Measurements from ENCODE around the gene GPR65.
A peak's percentile ranks its signal among the peaks of the same experiment; 100 is the strongest.
"Not testable (repeated sequence)": the region's sequence is repeated elsewhere in the genome, so short reads cannot be mapped to it uniquely, and the experiment has no call there.

GPR65 gene

DNA sequence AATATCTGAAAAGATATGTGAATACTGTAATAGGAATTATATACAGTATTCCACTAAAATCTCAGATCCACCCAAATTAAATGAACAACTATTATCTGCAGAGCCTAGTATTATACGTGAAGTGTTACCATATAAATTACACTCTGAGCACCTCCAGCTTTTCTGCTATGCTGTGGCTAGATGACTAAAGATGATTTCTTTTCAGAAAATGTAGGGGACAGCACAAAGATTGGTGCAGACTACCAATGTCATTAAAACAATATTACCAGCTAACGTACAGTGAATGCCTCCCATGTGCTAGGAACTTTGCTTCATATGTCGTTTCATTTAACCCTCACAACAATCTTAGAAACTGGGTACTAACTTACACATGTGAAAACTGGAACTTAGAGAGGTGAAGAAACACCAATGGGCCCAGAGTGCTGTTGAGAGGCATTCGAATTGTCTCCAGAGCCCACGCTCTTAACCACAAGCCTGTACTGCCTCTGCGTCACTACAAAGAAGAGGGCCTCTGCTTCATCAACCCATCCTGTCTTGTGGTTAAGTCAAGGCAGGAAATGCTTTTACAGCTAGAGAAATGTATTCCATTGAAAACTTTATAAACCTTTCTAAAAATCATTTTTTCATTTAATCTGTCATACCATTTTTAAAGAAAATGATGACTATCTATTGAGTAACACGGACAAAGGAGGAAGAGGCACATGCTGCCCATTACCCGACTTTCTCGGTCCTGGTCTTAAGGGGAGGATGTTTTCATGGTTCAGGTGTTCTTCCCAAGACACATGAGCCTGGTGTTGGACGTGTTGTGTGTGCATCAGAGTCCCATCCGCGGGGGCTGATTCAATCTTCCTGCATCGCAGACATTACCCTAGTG lies 1.3 kb downstream of the GPR65 start:
- peak; percentile 95 for DNase-seq

DNA sequence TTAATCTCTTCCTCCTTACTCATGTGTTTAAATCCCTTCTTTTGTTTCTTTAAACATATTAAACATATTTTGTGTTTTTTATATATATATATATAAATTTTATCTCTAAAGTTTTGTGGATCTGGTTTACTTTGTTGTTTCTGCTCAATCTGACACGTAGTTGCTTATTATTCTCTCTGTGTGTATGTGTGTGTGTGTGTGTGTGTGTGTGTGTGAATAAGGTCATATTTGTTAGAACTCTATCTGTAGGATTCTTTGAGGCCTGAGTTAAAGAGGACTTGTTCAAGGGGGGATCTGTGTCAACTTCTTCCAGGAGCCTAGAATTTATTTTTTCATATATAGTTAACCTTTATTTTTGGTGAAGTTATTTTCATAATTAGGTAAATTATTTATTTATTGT lies 2.7 kb downstream of the GPR65 start:
- DNase-seq = no peak

DNA sequence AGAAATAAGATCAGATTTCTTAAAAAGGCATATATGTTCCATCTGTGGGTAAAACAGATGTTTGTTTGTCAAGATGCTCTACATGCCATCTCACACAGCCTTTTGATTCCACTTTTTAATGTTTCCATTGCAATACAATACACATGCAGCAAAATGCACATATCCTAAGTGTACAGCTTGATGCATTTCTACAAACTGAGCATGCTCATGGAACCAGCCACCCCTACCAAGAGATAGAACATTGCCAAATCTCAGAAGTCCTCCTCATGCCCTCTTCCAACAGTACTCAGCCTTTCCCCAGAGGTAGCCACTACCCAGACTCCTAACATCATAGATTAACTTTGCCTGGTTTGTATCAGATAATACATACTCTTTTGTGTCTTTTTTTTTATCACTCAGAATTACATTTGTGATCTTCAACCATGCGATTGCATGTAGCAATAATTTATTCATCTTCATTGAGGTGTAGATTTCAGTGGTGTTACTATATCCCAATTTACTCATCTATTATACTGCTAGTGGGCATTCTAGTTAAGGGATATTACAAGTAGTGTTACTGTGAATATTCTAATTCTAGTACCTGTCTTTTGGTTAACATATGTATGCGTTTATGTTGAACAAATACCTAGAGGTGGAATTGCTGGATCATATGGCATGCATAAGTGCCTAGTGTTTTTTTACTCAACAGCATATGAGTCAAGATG lies 3.3 kb downstream of the GPR65 start:
- DNase-seq = no peak

DNA sequence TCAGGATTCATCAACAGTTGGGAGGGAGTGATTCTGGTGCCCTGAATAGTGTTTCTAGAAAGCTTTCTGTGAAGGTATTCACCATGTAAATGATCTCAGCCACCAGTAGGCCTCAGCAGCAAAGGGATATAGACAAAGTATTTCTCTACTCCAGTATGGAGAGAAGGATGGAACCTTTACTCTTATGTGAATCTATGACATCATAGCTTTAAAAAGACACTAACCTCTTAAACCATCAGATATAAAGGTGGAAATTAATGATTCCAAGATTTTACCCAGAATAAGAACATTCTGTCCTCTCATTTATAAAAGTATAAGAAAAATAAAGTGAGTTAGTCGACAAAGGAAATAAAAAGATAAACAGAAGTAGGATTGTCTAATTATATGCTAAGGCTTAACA lies 4.6 kb downstream of the GPR65 start:
- DNase-seq = no peak

DNA sequence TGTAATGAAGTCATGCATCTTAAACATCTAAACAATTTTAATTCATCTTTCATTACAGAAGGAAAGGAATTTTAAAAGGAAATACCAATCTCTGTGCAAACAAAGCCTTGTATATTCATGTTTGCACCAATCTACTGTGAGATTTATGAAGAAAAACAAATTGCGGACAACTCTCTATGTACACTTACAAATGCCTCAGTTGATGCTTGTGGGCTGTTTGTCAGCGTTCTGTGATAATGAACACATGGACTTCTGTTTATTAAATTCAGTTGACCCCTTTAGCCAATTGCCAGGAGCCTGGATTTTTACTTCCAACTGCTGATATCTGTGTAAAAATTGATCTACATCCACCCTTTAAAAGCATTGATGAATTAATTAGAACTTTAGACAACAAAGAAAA lies 5.4 kb downstream of the GPR65 start:
- DNase-seq = no peak

DNA sequence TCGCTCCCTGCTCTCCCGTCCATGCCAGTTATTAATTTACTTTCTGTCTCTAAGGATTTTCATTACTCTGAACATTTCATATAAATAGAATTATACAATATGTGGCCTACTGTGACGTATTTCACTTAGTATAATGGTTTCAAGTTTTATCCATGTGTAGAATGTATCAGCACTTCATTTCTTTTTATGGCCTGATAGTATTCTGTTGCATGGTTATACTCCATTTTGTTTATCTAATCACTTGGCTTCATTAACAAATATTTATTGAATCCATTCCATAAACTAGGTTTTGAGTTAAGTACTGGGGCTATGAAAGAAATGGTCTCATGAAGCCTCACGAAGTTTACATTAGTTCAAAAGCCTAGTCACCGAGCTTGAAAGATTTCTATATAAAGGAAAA lies 7.6 kb downstream of the GPR65 start:
- DNase-seq = no peak

DNA sequence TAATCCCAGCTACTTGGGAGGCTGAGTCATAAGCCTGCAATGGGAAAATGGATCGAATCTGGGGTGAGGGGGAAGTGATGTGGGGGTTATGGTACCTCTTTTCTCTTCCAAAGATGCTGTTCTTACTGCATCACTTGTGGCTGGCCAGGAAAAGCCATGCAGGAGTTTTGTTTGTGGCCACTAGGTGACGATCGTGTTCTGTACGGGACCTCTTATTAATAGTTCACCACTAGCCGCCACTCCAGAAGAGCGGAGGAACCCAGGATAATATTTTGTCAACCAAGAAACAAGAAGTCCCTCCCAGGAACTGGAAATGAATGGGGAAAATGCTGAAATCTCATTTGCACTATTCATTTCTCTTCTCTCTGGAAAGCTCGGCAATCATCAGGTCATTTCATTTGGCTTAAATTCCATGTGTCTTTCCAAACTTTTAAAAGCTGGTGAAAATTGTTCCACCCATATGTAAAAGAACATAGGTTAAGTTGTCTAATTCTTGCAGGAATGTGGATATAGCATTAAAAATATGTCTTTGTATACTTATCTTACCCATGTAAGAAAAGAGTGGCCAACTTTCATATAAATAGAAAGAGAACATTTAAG lies 8.9 kb downstream of the GPR65 start:
- DNase-seq = peak; percentile 87

DNA sequence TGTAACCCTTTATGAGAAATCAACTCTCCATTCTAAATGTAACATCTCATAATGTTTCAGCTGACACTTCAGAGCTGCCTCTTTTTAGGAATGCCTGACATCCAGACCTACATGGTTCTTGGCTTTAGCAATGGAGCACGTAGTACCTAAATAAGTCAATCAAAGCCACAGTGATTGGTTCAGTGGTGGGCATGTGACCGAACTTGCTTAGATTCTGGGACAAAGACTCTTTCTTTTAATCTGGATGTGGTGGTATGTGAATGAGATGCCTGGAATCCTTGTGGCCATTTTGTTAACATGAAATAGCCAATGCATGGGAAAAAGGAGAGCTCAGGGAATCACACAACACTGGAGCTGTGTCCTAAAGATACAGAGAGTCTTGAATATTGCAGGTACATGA lies 11.8 kb downstream of the GPR65 start:
- DNase-seq = no peak

DNA sequence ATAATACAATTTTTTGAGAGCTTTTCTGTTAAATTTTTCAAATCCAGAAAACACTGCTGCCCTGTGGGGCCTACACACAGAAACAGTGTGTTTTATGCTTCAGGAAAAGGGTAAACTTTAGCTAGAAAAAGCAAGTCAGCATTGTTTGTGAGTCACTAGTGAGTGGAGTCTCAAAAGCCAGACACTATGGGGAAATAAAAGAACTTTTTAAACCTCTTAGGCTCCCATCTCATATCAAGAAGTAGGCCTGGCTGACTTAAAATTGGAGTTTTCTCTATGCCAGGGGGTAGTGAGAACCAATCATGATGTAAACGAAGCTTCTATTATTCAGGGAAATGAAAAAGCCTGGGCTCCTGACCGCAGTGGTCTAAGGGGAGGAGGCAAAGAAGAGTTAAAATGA lies 12.6 kb downstream of the GPR65 start:
- peak; percentile 82 for DNase-seq

DNA sequence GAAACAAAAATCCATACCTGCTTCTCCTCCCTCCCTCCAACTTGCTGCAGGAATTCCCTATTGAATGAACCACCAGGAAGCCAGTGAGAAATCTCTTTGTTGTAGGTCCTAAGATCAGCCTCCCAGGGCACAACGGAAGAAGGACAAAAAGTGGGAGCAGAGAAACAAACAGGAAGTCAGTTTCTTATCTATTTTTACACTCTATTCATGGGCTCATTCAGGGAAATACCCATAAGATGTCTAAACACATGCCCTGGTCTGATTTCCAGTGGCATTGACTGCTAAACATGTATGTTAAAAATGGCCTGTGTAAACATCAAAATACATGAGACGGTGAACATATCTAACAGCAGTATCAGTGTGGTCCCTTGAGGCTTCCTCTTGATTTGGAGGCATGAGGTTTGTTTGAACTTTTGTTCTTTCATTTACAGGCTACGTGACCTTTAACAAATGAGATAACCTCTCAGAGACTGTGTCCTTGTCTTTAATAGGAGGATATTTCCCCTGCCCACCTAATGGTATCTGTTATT lies 18.8 kb downstream of the GPR65 start:
- no peak for DNase-seq

DNA sequence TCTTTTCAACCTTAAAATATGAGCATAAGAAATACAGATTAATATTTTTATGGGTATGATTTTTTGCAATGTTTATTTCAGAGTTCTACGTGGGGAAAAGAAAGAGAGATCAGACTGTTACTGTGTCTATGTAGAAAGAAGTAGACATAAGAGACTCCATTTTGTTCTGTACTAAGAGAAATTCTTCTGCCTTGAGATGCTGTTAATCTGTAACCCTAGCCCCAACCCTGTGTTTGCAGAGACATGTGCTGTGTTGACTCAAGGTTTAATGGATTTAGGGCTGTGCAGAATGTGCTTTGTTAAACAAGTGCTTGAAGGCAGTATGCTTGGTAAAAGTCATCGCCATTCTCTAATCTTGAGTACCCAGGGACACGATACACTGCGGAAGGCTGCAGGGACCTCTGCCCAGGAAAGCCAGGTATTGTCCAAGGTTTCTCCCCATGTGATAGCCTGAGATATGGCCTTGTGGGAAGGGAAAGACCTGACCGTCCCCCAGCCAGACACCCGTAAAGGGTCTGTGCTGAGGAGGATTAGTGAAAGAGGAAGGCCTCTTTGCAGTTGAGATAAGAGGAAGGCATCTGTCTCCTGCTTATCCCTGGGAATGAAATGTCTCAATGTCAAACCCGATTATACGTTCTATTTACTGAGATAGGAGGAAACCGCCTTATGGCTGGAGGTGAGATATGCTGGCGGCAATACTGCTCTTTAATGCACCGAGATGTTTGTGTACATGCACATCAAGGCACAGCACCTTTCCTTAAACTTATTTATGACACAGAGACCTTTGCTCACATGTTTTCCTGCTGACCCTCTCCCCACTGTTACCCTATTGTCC lies 19.5 kb downstream of the GPR65 start:
- not testable (repeated sequence) for DNase-seq

DNA sequence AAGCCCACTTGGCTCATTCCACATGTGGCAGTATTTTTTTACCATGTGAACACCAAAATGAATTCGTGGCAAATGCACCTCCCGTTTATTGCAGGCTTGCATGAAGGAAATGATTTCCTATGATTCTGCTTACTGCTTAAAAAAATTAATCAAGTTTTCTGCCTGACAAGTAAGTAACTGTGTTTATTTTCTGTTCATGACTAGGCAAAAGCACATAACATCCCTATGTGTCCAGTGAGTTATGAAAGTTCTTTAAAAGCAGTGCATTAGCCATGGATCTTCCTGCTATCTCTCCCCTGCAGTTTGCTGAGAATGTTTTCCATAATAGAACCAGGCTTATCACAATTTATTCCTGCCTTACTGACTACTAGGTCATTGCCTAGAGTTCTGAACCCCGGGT lies 20.4 kb downstream of the GPR65 start:
- DNase-seq = no peak

DNA sequence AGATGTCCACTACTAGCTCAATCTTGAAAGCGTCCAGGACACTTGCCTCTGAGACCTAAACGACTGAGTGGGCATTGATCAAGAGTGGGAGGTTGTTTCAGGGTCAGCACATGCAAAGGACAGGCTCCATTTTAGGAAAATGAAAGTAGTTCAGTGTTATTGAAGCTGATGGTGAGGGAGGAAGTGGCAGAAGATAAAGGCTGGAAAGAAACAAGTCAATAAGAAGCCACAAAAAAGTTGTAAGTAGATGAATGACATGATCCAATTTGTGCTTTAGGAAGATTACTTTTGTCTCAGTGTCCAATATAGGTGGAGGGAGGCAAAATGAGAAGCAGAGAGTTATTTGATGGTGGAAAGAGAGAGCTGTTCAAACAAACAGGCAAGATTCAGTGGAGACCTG lies 22.0 kb downstream of the GPR65 start:
- no peak for DNase-seq

DNA sequence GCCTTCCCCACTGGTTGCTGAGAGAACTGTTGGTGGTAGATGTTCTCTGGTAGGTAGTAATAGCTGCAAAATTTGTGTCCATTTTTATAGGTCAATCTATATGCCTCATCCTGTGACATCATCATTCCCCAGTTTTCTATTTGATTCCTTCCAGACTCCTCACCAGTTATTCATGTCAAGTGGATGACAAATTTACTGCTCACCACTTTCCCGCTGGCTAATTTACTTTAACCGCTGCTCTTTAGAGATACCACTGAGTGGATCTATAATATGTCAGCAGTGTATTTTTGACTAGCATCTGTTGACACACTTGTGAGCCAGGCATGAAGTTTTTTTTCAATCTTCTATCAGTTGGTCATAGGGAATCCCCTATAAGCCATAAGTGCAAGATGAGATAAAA lies 24.6 kb downstream of the GPR65 start:
- DNase-seq = no peak

DNA sequence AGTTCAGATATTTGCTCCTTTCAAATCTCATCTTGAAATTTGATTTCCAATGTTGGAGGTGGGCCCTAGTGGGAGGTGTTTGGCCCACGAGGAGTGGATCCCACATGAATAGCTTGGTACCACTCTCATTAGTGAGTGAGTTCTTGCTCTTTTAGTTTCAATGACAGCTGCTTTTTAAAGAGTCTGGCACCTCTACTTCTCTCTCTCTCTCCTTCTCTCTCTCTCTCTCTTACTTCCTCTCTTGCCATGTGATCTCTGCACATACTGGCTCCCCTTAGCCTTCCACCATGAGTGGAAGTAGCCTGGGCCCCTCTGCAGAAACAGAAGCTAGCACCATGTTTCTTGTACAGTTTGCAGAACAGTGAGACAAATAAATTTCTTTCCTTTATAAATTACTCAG lies 25.1 kb downstream of the GPR65 start:
- DNase-seq = peak; percentile 46

DNA sequence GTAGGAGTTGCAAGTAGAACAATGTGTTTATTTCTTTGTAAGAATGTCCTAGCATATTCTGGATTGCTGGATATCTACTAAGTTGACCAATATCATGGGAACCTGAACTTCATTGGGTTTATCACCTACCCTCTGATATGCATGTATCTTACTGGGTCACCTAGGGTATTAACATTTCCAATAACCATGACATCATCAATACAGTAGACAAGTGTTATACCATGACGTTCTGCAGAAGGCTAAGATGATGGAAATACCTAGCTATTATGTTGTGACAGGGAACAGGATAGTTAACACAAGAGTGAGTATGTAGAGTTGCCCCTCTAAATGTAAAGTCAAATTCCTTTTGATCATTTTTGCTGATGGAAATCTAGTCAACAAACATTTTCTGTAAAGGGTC lies 26.0 kb downstream of the GPR65 start:
- DNase-seq = no peak

DNA sequence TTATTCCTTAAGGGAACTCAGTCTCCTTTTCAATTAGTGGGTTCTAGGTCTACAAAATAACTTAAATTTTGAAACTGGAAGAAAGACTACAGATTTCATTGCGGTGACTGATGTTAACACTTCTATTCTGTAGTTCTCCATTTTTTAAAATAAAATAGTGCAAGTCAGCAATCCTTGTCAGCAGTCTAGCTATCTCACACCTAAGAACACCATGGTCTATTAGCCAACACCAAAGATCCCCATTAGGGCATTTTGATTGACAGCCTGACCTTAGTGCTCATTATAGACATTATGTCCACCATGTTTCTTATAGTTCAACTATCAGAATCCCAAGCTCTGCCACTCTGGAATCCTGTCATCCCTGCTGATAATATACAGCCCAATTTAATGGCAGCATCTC lies 27.4 kb downstream of the GPR65 start:
- DNase-seq = peak; percentile 32

DNA sequence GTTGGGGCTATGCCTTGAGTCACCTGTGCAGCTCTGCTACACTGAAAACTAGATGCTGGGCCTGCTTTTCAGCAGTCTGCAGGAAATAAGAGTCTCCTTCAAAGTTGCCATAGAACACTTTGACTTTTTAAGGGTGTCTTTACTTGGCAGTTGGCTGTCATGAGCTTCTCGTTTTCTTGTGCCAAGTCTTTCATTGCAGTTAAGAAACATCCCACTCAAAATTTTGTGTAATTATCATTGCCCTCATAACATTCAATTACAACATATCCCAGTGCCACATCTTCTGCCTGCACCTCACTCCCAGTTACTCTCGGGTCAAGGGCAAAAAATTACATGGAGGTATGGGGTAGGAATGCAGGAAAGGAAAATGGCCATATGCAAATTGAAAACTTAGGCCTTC lies 29.1 kb downstream of the GPR65 start:
- peak; percentile 33 for DNase-seq

DNA sequence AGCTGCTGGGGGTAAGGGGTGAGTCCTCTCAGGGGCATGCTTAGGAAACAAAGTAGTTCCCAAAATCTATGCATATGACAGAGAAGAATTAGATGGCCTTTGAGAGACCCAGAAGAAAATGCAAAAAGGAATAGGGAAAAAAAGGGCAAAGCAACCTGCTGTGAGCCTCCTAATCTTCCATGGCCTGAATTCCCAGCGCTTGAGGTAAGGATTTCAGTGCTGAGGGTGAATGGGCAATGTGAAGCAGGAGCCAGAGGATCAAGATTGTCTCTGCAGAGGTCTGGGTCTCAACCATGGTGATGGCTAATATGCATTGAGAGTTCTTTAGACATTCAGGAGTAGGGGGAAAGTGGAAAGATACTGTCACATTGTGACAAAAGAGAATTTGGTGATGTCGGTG lies 31.5 kb downstream of the GPR65 start:
- no peak for DNase-seq

DNA sequence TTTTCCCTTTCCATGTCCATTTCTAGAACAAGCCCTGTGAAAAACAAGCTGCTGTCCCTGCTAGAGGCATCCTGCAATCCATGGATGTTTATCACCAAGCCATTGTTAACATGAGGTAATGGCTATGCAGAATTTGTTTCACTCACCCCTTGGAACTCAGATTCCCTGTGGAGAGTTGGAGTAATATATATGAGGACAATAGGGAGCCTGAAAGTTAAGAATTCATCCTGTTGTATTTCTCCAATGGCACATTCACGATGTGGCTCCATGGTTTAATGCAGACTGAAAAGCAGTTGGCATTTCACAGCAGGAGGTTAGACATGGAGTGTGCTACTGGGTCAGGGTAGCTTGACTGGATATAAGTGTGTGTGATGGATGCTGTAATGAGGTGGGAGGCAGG lies 32.4 kb downstream of the GPR65 start:
- DNase-seq = no peak

DNA sequence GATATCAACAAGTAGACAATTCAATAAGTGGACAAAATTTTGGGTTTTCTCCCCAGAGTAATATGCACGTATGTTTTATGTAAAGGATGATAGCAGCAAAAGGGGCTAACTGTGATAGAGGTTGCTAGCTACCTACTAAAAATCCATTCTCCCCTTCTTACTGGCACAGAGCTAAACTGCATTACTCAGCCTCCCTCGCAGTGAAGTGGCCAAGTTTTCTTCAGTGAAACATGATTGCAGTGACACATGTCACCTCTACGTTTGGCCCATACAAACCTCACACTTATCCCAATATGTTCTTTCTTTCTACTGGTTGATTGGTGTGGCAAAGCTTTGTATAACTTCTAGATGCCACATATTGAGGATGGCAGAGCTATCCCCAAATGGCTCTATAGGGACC lies 34.3 kb downstream of the GPR65 start:
- no peak for DNase-seq

DNA sequence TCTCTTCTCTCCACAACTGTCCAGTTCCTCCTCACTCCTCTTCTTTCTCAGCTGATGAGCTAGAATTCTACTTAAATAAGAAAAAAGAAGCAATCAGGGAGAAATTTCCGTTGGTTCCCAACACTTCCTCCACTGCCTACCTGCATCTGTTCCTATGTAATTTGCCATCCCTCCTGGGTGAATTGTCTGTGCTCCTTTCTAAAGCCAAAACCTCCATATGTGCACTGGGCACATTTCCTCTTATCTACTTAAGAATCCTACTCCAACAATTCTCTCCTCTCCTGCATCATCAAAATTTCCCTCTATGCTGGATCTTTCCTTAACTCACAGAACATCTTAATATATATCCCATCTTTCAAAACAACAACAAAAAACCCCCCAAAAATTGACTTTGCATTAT lies 35.2 kb downstream of the GPR65 start:
- DNase-seq = no peak

All from inflammatory macrophage treated with lipopolysaccharide for 4 hours (primary cell).